Activated T-helper 1 cell treated with Interleukin-2 at 50 U/mL for 16 hours (primary cell): ENCODE measurements around the gene CNN1.
A peak's percentile ranks its signal among the peaks of the same experiment; 100 is the strongest.
"Not testable (repeated sequence)": the region's sequence is repeated elsewhere in the genome, so short reads cannot be mapped to it uniquely, and the experiment has no call there.

ENCODE experiments used
- DNase-seq: peaks from one replicate; pipeline ENCODE4 v3.0.0-alpha.2; 2020; ENCODE audit warnings: low read depth

CNN1 gene

DNA sequence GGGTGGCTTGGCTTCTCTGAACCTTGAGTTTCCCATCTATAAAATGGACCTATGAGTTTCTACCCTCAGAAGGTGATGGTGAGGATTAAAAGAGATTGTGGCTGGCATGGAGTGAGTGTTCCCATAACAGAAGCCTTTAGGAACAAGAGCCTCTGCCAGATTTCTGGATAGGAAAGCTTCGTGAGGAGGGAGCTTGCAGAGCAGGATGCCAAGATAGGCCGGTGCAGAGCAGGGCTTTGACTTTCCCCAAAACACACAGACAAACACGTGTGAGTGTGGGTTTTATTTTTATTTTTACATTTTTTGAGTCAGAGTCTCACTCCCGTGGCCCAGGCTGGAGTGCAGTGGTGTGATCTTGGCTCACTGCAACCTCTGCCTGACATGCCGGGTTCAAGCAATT, 3.7 kb upstream of the CNN1 start:
- no peak for DNase-seq

GRCh38 chr19:11535792-11536595, 2.7 kb upstream of the CNN1 start:
- DNase-seq: peak; percentile 73

DNA sequence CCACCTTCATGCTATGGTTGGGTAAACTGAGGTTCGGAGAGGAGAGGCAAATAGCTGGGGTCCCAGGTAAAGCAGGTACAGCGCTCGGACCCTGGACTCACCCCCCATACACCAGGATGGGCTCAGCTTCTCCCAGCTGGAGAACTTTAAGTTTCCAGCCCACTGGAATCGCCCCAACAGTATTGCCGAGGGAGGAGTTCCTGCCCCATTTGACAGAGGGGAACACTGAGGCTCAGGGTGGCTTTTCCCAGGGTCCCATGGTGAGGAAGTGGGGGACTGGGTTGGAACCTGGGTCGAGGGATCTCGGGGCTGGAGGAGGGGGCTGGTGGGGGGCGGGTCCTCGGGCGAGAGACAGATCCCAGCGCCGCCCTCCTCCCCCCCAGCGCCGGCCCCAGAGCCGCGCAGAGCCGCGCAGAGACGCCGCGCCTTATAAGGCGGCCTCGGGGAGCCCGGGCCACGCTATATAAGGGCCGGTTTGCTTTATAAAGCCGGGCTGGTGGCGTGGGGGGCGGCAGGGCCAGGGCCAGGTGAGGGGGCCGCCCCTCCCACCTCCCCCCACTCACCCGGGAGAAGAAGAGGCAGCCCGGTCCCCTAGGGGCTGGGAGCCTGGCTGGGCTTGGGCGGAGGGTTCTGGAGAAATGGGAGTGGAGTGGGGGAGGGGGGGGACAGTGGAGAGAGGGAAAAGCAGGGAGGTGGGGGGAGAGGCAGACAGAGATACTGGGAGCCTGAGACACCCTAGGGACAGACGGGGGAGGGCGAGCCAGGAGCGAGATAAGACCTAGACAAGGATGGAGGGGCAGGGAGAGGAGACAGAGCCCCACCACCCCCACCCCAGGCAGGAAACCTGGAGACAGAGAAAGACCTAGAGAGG, 1.1 kb downstream of the CNN1 start:
- no peak for DNase-seq

DNA sequence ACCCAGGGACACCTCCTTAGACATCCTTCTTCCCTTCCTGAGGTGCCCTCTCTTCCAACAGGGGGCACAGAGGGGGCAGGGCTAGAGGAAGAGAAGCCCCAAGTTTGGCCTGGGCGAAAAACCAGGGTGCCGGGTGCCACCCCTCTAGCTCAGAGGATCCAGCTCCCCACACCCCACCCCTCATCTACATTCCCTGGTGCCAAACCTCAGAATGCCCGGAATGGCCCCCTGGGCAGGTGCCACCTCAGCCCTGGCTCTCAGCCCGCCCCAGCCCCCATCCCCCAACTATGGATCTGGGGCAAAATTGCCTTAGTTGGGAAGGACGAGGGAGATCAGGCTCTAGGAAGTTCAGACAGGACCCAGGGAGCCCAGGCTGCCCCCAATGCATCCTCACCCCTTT, 2.0 kb downstream of the CNN1 start:
- no peak for DNase-seq

GRCh38 chr19:11541238-11541637, 2.6 kb downstream of the CNN1 start:
- DNase-seq: no peak

DNA sequence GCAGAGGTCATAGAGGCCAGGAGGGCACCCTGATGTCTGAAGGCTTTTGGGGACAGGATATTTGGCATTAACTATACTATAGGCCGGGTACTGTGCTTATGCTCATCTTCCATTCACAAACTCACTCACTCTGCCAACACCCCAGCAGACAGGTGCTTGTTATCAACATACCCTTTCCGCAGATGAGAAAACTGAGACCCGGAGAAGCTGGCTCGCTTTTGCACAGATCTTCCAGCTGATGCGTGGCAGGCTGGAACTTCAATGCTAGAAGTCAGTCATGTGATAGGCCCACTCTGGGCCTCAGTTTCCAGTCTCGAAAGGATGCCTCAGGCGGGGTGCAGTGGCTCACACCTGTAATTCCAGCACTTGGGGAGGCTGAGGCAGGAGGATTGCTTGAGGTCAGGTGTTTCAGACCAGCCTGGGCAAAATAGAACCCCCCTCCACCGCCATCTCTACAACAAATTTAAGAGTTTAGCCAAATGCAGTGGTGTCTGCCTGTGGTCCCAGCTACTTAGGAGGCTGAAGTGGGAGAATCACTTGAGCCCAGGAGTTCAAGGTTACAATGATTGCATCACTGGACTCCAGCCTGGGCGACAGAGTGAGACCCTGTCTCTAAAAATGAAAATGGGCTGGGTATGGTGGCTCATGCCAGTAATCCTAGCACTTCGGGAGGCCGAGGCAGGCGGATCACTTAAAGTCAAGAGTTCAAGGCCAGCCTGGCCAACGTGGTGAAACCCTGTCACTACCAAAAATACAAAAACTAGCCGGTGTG, 9.5 kb downstream of the CNN1 start:
- no peak for DNase-seq

GRCh38 chr19:11549386-11549953, 10.8 kb downstream of the CNN1 start:
- no peak for DNase-seq

DNA sequence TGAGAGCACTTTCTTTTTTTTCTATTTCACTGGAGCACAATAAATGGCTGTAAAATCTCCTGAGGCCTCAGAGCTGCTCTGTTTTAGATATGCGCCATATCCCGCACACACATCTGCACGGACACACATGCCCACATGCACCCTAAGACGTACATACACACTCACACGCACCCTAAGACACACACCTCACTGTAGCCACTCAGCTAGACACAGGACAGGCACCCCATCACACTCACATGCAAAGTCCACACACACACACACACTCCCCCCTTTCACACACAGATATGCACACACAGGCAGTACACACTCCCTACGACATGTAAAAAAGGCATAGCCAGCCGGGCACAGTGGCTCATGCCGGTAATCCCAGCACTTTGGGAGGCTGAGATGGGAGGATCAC, 11.6 kb downstream of the CNN1 start:
- no peak for DNase-seq

- DNase-seq: no peak
These were observed 13.1 kb downstream of the CNN1 start for GRCh38 chr19:11551603-11552235.

DNA sequence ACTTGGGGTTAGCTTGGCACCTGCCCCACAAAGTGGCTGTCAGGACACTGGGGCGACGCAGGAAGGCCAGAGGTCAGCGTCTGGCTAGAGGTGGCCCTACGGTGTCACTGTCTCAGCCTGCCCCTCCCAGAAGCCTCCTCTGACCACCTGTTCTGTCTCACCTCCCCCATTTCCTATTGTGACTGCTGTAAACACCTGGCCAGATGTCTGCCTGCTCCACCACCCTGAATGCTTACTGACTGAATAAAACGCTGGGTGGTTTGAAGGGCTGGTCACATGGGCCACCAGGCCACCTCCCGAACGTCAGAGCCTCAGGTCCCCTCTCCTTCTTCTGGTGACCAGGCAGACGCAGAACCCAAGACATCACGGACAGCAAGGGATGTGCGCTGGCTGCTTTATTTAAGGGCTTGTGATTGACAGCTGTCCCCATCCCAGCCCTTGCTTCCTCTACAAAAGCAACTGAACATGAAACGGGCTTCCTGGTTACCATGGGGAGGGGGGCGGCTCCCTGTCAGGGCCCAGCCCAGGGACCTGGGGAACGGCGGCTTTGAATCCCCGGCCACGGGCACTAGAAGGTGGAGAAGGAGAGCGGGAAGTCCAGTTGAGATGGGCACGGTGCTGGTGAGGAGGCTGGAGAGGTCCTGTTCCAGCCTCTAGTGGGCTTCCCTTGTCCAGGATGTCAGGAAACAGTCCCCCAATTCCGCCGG, 14.2 kb downstream of the CNN1 start:
- DNase-seq: no peak

DNA sequence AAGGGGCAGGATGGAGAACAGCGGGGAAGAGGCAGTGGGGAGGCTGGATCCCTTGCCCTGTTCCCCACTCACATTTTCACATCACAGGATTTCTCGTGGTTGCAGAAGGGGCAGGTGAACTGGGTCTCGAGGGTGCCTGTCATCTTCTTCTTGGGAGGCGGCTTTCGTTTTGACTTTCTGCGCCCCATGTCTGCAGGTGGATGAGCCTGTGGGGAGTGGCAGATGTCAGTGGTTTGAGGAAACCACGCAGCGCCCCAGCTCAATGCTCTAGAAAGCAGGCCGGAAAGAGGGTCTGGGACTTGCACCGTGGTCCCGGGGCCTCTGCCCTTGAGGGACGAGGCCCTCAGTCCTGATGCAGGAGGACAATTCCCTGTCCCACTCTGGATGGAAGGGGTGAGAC, 15.5 kb downstream of the CNN1 start:
- DNase-seq: no peak

GRCh38 chr19:11555246-11555645, 16.6 kb downstream of the CNN1 start:
- DNase-seq: no peak

GRCh38 chr19:11556634-11557420, 18.2 kb downstream of the CNN1 start:
- DNase-seq: no peak

DNA sequence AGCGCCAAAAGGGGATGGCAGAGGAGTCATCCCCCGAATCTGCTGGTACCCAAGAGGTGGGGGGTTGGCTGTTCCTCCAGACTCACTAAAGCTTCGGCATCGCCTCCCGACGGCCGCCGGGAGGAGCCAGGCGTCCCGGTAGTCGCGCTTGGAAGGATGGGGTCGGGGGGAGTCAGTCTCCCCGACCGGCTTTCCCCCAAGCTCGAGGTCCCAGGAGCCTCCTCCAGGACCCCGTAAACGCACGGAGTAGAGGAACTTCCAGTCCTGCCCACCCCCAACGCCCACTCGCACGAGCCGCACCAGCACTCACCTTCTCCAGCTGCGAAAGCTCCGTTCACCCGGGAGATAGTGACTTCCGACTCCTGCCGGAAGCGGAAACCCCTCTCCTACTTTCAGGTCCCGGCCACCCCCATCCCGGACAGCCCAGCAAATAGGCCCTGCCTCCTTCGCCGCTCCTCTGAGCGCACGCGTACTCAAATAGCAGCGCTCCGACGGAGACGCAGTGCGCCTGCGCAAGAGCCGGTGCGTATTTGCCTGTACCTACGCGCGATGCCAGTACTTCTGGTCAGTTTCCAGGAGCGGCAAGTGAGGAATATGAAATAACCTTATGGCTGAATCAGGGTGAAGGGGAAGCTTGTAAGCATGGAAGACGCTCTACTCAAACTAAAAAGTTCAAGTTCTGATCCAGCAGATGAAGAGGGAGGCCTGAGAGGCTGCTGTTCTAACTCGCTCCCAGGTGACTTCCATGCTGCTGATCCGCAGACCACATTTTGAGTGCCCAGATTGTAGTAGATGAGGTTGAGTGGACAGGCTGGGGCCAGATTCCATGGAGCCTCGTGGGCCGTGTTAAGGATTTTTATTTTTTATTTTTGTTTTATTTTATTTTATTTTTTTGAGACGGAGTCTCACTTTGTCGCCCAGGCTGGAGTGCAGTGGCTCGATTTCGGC, 20.5 kb downstream of the CNN1 start, which contains the start of gene ELOF1:
TSS of gene ELOF1 (minus strand) at position 350 of the 948 bp plus-strand sequence. CDS start 4,883 bp downstream, outside the sequence.
- DNase-seq: peak; percentile 95

DNA sequence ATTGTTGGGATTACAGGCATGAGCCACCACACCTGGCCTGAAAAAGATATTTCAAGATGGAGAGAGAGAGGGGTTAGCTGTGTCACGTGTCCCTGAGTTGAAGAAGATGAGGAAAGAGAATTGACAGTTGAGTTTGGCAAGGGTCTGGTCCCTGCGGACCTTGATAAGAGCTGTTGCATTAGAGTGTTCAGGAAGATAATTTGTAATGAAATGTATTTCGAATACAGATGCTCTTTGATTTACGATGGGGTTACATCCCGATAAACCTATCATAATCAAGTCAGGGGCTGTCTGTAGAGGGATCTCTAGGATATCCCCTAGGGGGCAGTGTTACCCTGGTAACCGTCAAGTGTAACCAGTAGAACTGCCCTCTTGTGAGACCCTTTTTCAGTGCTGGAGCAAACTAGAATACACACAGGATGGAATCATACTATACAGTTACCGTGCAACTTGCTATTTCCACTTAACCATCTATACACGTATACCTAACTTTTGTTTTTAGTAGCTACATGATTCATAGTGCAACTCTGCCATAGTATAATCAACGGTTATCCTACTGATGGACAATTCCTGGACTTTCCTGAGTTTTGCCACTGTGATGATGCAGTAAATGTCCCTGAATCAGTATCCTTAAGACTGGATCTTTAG, 21.9 kb downstream of the CNN1 start:
- DNase-seq: peak; percentile 18

DNA sequence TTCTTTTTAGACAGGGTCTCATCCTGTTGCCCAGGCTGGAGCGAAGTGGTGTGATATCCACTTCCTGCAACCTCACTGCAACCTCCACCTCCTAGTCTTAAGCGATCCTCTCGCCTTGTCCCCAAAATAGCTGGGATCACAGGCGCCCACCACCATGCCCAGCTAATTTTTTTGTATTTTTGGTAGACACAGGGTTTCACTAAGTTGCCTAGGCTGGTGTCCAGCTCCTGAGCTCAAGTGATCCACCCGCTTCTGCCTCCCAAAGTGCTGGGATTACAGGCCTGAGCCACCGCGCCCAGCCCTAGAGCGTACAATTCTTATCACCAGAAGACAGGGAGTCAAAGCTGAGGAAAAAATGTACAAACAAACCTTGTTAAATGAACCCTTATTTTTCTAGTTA, 24.9 kb downstream of the CNN1 start:
- DNase-seq: no peak

DNA sequence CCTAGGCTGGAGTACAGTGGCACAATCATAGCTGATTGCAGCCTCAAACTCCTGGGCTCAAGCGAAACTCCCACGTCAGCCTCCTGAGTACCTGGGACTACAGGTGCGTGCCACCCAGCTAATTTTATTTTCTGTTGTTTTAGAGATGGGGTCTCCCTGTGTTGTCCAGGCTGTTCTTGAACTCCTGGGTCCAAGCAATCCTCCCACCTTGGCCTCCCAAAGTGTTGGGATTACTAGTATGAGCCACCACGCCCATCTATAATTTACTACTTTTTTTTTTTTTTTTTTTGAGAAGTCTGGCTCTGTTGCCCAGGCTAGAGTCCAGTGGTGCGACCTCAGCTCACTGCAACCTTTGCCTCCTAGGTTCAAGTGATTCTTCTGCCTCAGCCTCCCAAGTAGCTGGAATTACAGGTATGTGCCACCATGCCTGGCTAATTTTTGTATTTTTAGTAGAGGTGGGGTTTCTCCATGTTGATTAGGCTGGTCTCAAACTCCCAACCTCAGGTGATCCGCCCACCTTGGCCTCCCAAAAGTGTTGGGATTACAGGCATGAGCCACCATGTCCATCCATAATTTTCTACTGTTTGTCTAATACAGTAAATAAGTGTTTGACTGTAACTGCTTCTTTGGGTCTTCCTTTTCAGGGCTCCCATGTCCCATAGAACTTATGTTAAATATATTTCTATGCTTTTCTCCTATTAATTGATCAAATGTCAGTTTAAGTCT, 25.6 kb downstream of the CNN1 start:
- not testable (repeated sequence) for DNase-seq

GRCh38 chr19:11565649-11565980, 27.0 kb downstream of the CNN1 start:
- DNase-seq: not testable (repeated sequence)
